NCI-H2196 (cell line): ENCODE data around the gene SCYL1.

Experiments
- DNase-seq: peaks from one replicate; lab custom pipeline; 2025; ENCODE audit not compliant: unreplicated experiment; lab: John Stamatoyannopoulos, UW

SCYL1 gene

GRCh38 chr11:65551572-65552387 lies 26.9 kb downstream of the SCYL1 start:
- peak; percentile 90 for DNase-seq

GRCh38 chr11:65552388-65552951 lies 27.6 kb downstream of the SCYL1 start:
- peak; percentile 70 for DNase-seq

- DNase-seq, result peak; percentile 85
These were observed 28.6 kb downstream of the SCYL1 start for GRCh38 chr11:65553301-65554001.

- no peak for DNase-seq
These were observed 29.4 kb downstream of the SCYL1 start for GRCh38 chr11:65554057-65554818.

- DNase-seq, result no peak
These were observed 30.1 kb downstream of the SCYL1 start for GRCh38 chr11:65554842-65555430.

- peak; percentile 25 for DNase-seq
These were observed 30.9 kb downstream of the SCYL1 start for GRCh38 chr11:65555693-65556231.

- DNase-seq, result peak; percentile 16
These were observed 31.8 kb downstream of the SCYL1 start for GRCh38 chr11:65556470-65557279.

- no peak for DNase-seq
These were observed 32.6 kb downstream of the SCYL1 start for GRCh38 chr11:65557280-65558001.

GRCh38 chr11:65558002-65558929 lies 33.4 kb downstream of the SCYL1 start, which contains the start of gene LTBP3:
TSS of gene LTBP3 (minus strand) at chr11:65558359. CDS start at chr11:65557959, 400 bp downstream.
- DNase-seq, result peak; percentile 70

- DNase-seq, result no peak
These were observed 34.1 kb downstream of the SCYL1 start for GRCh38 chr11:65558930-65559509.

- no peak for DNase-seq
These were observed 34.7 kb downstream of the SCYL1 start for GRCh38 chr11:65559535-65559934.

GRCh38 chr11:65559951-65560537 lies 35.2 kb downstream of the SCYL1 start:
- peak; percentile 76 for DNase-seq

GRCh38 chr11:65560555-65561418 lies 35.9 kb downstream of the SCYL1 start:
- DNase-seq, result peak; percentile 59

GRCh38 chr11:65562020-65562419 lies 37.1 kb downstream of the SCYL1 start:
- DNase-seq, result no peak

GRCh38 chr11:65562788-65563187 lies 37.9 kb downstream of the SCYL1 start:
- DNase-seq, result no peak

- DNase-seq, result no peak
These were observed 38.7 kb downstream of the SCYL1 start for GRCh38 chr11:65563601-65564000.
